ENCODE measurements around the gene BCCIP.

The BCCIP gene

GRCh38 chr10:125848371-125848770 is 25.0 kb downstream of the BCCIP start:
- DNase-seq = no peak

- DNase-seq = no peak
Measured at GRCh38 chr10:125848857-125849256, 25.5 kb downstream of the BCCIP start.

- no peak for DNase-seq
Measured at GRCh38 chr10:125849448-125849847, 26.1 kb downstream of the BCCIP start.

GRCh38 chr10:125850766-125851731 is 27.7 kb downstream of the BCCIP start:
- DNase-seq = no peak

GRCh38 chr10:125852487-125852886 is 29.1 kb downstream of the BCCIP start:
- no peak for DNase-seq

- no peak for DNase-seq
Measured at GRCh38 chr10:125857185-125857760, 33.9 kb downstream of the BCCIP start.

GRCh38 chr10:125859128-125859817 is 35.9 kb downstream of the BCCIP start:
- no peak for DNase-seq

GRCh38 chr10:125865120-125865519 is 41.8 kb downstream of the BCCIP start:
- no peak for DNase-seq

- DNase-seq = no peak
Measured at GRCh38 chr10:125866421-125867029, 43.2 kb downstream of the BCCIP start.

- DNase-seq = no peak
Measured at GRCh38 chr10:125868372-125868975, 45.1 kb downstream of the BCCIP start.

- DNase-seq = no peak
Measured at GRCh38 chr10:125871338-125871737, 48.0 kb downstream of the BCCIP start.

- DNase-seq = no peak
Measured at GRCh38 chr10:125878957-125879835, 55.9 kb downstream of the BCCIP start.

- no peak for DNase-seq
Measured at GRCh38 chr10:125880719-125881118, 57.4 kb downstream of the BCCIP start.

GRCh38 chr10:125881192-125881591 is 57.8 kb downstream of the BCCIP start, which contains the start of gene DHX32:
Gene DHX32, minus strand, starts transcription at chr10:125881292. Its CDS starts 468 bp downstream, at chr10:125880824.
- no peak for DNase-seq

- no peak for DNase-seq
Measured at GRCh38 chr10:125882596-125882995, 59.2 kb downstream of the BCCIP start.

GRCh38 chr10:125883211-125883610 is 59.9 kb downstream of the BCCIP start:
- no peak for DNase-seq
